HepG2 (cell line): ENCODE results near the gene PLXND1. TPM values are rescaled to one million over a fixed set of nuclear protein-coding genes. Genes with fewer than 3 reads are reported as not detected.

Experiments
- ARNTL ChIP-seq: sonication (generic); formaldehyde crosslinking; IDR thresholded peaks from 2 replicates; pipeline ENCODE4 v1.4.0; 2020; ENCODE audit warnings: mild to moderate bottlenecking, missing genetic modification reagents
- ATM ChIP-seq: fragments of 450-650 bp; IDR thresholded peaks from 2 replicates; pipeline ENCODE4 v1.7.1; 2017; ENCODE audit warnings: mild to moderate bottlenecking, borderline replicate concordance
- BHLHE40 ChIP-seq: IDR thresholded peaks from 2 replicates; pipeline ENCODE4 v1.6.1; 2011; ENCODE audit warnings: low read length, improper control_type of control experiment
- CCDC6 ChIP-seq: sonication (generic); formaldehyde crosslinking; IDR thresholded peaks from 2 replicates; pipeline ENCODE4 v1.8.1; 2022; ENCODE audit warnings: mild to moderate bottlenecking, missing genetic modification reagents, moderate library complexity
- EP300 ChIP-seq, 3 experiments: sonication (generic) in 1 of 3; formaldehyde crosslinking in 1 of 3; IDR thresholded peaks; 2 replicates each; pipeline versions ENCODE4 v1.5.1 to v1.6.1; 2011 to 2020; ENCODE audit warnings: low read depth in 2 of 3, low read length in 2 of 3, borderline replicate concordance in 1 of 3, improper control_type of control experiment in 1 of 3, mild to moderate bottlenecking in 1 of 3, missing genetic modification reagents in 1 of 3, moderate library complexity in 1 of 3
- GABPB1 ChIP-seq: IDR thresholded peaks from 2 replicates; pipeline ENCODE4 v1.6.1; 2016; ENCODE audit warnings: mild to moderate bottlenecking, missing genetic modification reagents, moderate library complexity, missing compliant biosample characterization
- GATAD2A ChIP-seq: IDR thresholded peaks from 2 replicates; pipeline ENCODE4 v1.6.1; 2016
- HDAC6 ChIP-seq: fragments of 200-600 bp; sonication (generic); IDR thresholded peaks from 2 replicates; pipeline ENCODE4 v1.7.0; 2017; ENCODE audit warnings: mild to moderate bottlenecking, antibody characterized with exemption, low read length, low read depth
- HNRNPLL ChIP-seq: fragments of 200-400 bp; formaldehyde crosslinking; IDR thresholded peaks from 2 replicates; pipeline ENCODE4 v1.6.1; 2017; ENCODE audit warnings: mild to moderate bottlenecking, low read depth, low read length; ENCODE audit not compliant: poor library complexity, severe bottlenecking
- HOXA3 ChIP-seq: sonication (generic); formaldehyde crosslinking; IDR thresholded peaks from 2 replicates; pipeline ENCODE4 v1.5.0; 2020; ENCODE audit warnings: missing genetic modification reagents
- MIER3 ChIP-seq: IDR thresholded peaks from 2 replicates; pipeline ENCODE4 v1.6.1; 2016; ENCODE audit warnings: missing compliant biosample characterization, borderline replicate concordance
- NBN ChIP-seq: fragments of 450-650 bp; conservative IDR thresholded peaks from 2 replicates; pipeline ENCODE4 v1.6.1; 2017
- PAF1 ChIP-seq: IDR thresholded peaks from 2 replicates; pipeline ENCODE4 v1.6.1; 2016; ENCODE audit warnings: missing genetic modification reagents, missing compliant biosample characterization
- SMAD3 ChIP-seq: sonication (generic); formaldehyde crosslinking; IDR thresholded peaks from 2 replicates; pipeline ENCODE4 v1.4.0; 2020; ENCODE audit warnings: missing genetic modification reagents
- TBX3 ChIP-seq: fragments of 450-650 bp; IDR thresholded peaks from 2 replicates; pipeline ENCODE4 v1.6.1; 2017; ENCODE audit warnings: antibody characterized with exemption, mild to moderate bottlenecking, inconsistent platforms, borderline replicate concordance
- TEF ChIP-seq: sonication (generic); formaldehyde crosslinking; IDR thresholded peaks from 2 replicates; pipeline ENCODE4 v1.5.0; 2020; ENCODE audit warnings: missing genetic modification reagents
- ZEB1 ChIP-seq: IDR thresholded peaks from 2 replicates; pipeline ENCODE4 v1.6.1; 2012; ENCODE audit warnings: mild to moderate bottlenecking, low read depth, inconsistent platforms; ENCODE audit not compliant: insufficient replicate concordance
- ZNF260 ChIP-seq: sonication (generic); formaldehyde crosslinking; IDR thresholded peaks from 2 replicates; pipeline ENCODE4 v1.4.0; 2020; ENCODE audit warnings: missing genetic modification reagents, low read depth, mild to moderate bottlenecking, borderline replicate concordance
- ZNF292 ChIP-seq: sonication (generic); formaldehyde crosslinking; IDR thresholded peaks from 2 replicates; pipeline ENCODE4 v1.8.1; 2022; ENCODE audit warnings: mild to moderate bottlenecking, low read depth, missing genetic modification reagents, borderline replicate concordance
- ZNF430 ChIP-seq: sonication (generic); formaldehyde crosslinking; IDR thresholded peaks from 2 replicates; pipeline ENCODE4 v1.9.0; 2021; ENCODE audit warnings: mild to moderate bottlenecking, missing genetic modification reagents
- ZNF567 ChIP-seq: sonication (generic); formaldehyde crosslinking; IDR thresholded peaks from 2 replicates; pipeline ENCODE4 v1.8.1; 2023; ENCODE audit warnings: mild to moderate bottlenecking, missing genetic modification reagents, borderline replicate concordance
- ZNF770 ChIP-seq: sonication (generic); formaldehyde crosslinking; IDR thresholded peaks from 2 replicates; pipeline ENCODE4 v1.5.0; 2020; ENCODE audit warnings: mild to moderate bottlenecking, missing genetic modification reagents
- ZNF878 ChIP-seq: sonication (generic); formaldehyde crosslinking; IDR thresholded peaks from 2 replicates; pipeline ENCODE4 v1.8.1; 2023; ENCODE audit warnings: mild to moderate bottlenecking, missing genetic modification reagents, moderate library complexity
- polyA plus RNA-seq, 8 experiments: library from polyadenylated mRNA; depleted of rRNA in 3 of 8; stranded (reverse) in 7 of 8; unstranded in 1 of 8; fragments of >200 nt; fragmentation: Illumina TruSeq in 4 of 8; extraction: Trizol in 4 of 8; gene quantifications; 2 replicates each; pipeline versions ENCODE4 v1.2.1 to v1.2.3, GENCODE V29; 2011 to 2016; ENCODE audit warnings: low read depth in 4 of 8, missing spikeins in 1 of 8, mixed read lengths in 1 of 8; ENCODE audit not compliant: insufficient read depth in 1 of 8
- total RNA-seq, 5 experiments: library from RNA; depleted of rRNA; stranded (reverse); fragments of >200 nt; fragmentation: Illumina TruSeq; extraction: Trizol; gene quantifications; 2 replicates each; pipeline ENCODE4 v1.2.3, GENCODE V29; 2016; ENCODE audit warnings: low read depth in 1 of 5
- TF ChIP-seq, protein P1 (sequence below): sonication (generic); formaldehyde crosslinking; conservative IDR thresholded peaks from 2 replicates; pipeline ENCODE4 v1.5.0; 2020; ENCODE audit warnings: missing genetic modification reagents
- TF ChIP-seq, protein P2 (sequence below): sonication (generic); formaldehyde crosslinking; IDR thresholded peaks from 2 replicates; pipeline ENCODE4 v1.8.0; 2022; ENCODE audit warnings: missing genetic modification reagents, low read depth, mild to moderate bottlenecking, borderline replicate concordance

The PLXND1 gene
- total and polyA plus RNA-seq, 2 of the 13 experiments (the other 11 are each of a cell fraction or from before 2014, with no cell fraction given), result 15.9 to 42.0 TPM

GRCh38 chr3:129597087-129597999 lies 9.1 kb downstream of the PLXND1 start (continued):
- no peak for TF ChIP-seq MIER3 (CRISPR knock-in tag)
- peak; percentile 41; the same call in 1 of the 2 replicates for TF ChIP-seq ZNF292 (CRISPR knock-in tag)
- TF ChIP-seq HNRNPLL, result peak; percentile 28
- TF ChIP-seq TBX3, result no peak
- TF ChIP-seq EP300 (IDR thresholded peaks at IDR 0.05; ENCODE audit: low read depth in 2 of 2, low read length in 2 of 2), result 0 out of 4 replicates have a peak, but pooled peaks of 1 of the 2 experiments have one; percentile 5
- TF ChIP-seq EP300 (CRISPR knock-in tag; IDR thresholded peaks at IDR 0.05; ENCODE audit: borderline replicate concordance), result no peak
- TF ChIP-seq, protein P1, sequence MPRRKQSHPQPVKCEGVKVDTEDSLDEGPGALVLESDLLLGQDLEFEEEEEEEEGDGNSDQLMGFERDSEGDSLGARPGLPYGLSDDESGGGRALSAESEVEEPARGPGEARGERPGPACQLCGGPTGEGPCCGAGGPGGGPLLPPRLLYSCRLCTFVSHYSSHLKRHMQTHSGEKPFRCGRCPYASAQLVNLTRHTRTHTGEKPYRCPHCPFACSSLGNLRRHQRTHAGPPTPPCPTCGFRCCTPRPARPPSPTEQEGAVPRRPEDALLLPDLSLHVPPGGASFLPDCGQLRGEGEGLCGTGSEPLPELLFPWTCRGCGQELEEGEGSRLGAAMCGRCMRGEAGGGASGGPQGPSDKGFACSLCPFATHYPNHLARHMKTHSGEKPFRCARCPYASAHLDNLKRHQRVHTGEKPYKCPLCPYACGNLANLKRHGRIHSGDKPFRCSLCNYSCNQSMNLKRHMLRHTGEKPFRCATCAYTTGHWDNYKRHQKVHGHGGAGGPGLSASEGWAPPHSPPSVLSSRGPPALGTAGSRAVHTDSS (CRISPR knock-in tag), result no peak
- no peak for TF ChIP-seq HDAC6
- no peak for TF ChIP-seq NBN
- TF ChIP-seq ARNTL, result no peak
- TF ChIP-seq GABPB1, result no peak
- no peak for TF ChIP-seq ZEB1
- no peak for TF ChIP-seq ZNF567 (CRISPR knock-in tag)
- TF ChIP-seq ATM, result no peak
- TF ChIP-seq ZNF770 (CRISPR knock-in tag), result peak; percentile 77
- TF ChIP-seq ZNF878 (CRISPR knock-in tag), result no peak
- TF ChIP-seq SMAD3, result no peak
- peak; percentile 63; the same call in 1 of the 2 replicates for TF ChIP-seq CCDC6 (CRISPR knock-in tag)
- 0 out of 2 replicates have a peak, but pooled peaks have one; percentile 32 for TF ChIP-seq HOXA3
- TF ChIP-seq ZNF430 (CRISPR knock-in tag), result 0 out of 2 replicates have a peak, but pooled peaks have one; percentile 52
- TF ChIP-seq, protein P2, sequence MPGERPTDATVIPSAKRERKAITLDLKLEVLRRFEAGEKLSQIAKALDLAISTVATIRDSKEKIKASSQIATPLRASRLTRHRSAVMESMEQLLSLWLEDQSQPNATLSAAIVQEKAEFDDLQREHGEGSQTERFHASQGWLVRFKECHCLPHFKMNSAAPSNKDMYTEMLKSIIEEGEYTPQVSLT, result no peak
- no peak for TF ChIP-seq TEF
- TF ChIP-seq PAF1 (CRISPR knock-in tag), result no peak
- TF ChIP-seq GATAD2A (CRISPR knock-in tag), result no peak
- TF ChIP-seq BHLHE40, result no peak
- TF ChIP-seq ZNF260, result no peak
